Liver (tissue), 9 donors: Measurements from ENCODE around the gene ALPK3. TPM values are rescaled to one million over a fixed set of nuclear protein-coding genes. Genes with fewer than 3 reads are reported as not detected.

Experiments
- DNase-seq: peaks from one replicate; pipeline ENCODE4 v3.0.0-alpha.2; 2017; ENCODE audit warnings: low spot score
- H3K27ac ChIP-seq, 2 donors: one replicate each; pipeline ENCODE4 v1.7.0; 2013; ENCODE audit warnings: inconsistent platforms in 2 of 2, low read length in 2 of 2, control low read depth in 1 of 2, low read depth in 1 of 2, mild to moderate bottlenecking in 1 of 2
- H3K27me3 ChIP-seq, 4 donors: one replicate each; pipeline versions ENCODE4 v1.6.1 to v1.7.0; 2013; ENCODE audit warnings: low read length in 3 of 4, inconsistent platforms in 1 of 4, mild to moderate bottlenecking in 1 of 4, moderate library complexity in 1 of 4; ENCODE audit not compliant: control insufficient read depth in 4 of 4, insufficient read depth in 4 of 4
- H3K36me3 ChIP-seq, 4 donors: one replicate each; pipeline versions ENCODE4 v1.6.1 to v1.7.0; 2013; ENCODE audit warnings: low read length in 3 of 4, mild to moderate bottlenecking in 3 of 4, low read depth in 1 of 4, moderate library complexity in 1 of 4; ENCODE audit not compliant: control insufficient read depth in 4 of 4, insufficient read depth in 3 of 4
- H3K4me1 ChIP-seq, 4 donors: one replicate each; pipeline versions ENCODE4 v1.6.1 to v1.7.0; 2013; ENCODE audit warnings: low read length in 3 of 4, mild to moderate bottlenecking in 3 of 4, moderate library complexity in 1 of 4; ENCODE audit not compliant: control insufficient read depth in 4 of 4, insufficient read depth in 4 of 4
- H3K4me3 ChIP-seq, 3 donors: one replicate each; pipeline versions ENCODE4 v1.6.1 to v1.7.0; 2013; ENCODE audit warnings: low read length in 3 of 3, control low read depth in 1 of 3, low read depth in 1 of 3, mild to moderate bottlenecking in 1 of 3
- H3K9ac ChIP-seq, 2 donors: one replicate each; pipeline ENCODE4 v1.7.0; 2013; ENCODE audit warnings: low read length in 2 of 2, mild to moderate bottlenecking in 2 of 2, moderate library complexity in 2 of 2, control low read depth in 1 of 2, low read depth in 1 of 2
- H3K9me3 ChIP-seq, 4 donors: one replicate each; pipeline versions ENCODE4 v1.6.1 to v1.7.0; 2013; ENCODE audit warnings: low read length in 3 of 4; ENCODE audit not compliant: control insufficient read depth in 4 of 4
- ATF3 ChIP-seq: IDR thresholded peaks from 2 replicates; pipeline ENCODE4 v1.6.1; 2016; ENCODE audit warnings: antibody characterized with exemption
- CTCF ChIP-seq: fragments of 150-350 bp; IDR thresholded peaks from 2 replicates; pipeline ENCODE4 v1.5.1; 2017; ENCODE audit warnings: improper control_type of control experiment, low read depth, low read length; ENCODE audit not compliant: missing input control
- EGR1 ChIP-seq, 2 donors: IDR thresholded peaks; 2 replicates each; pipeline ENCODE4 v1.6.1; 2016 to 2018; ENCODE audit warnings: antibody characterized with exemption in 2 of 2, low read depth in 2 of 2
- FOXA1 ChIP-seq: IDR thresholded peaks from 2 replicates; pipeline ENCODE4 v1.6.1; 2016; ENCODE audit warnings: antibody characterized with exemption
- FOXA2 ChIP-seq: IDR thresholded peaks from 2 replicates; pipeline ENCODE4 v1.6.1; 2016; ENCODE audit warnings: antibody characterized with exemption
- GABPA ChIP-seq, 2 donors: IDR thresholded peaks in 1 of 2; conservative IDR thresholded peaks in 1 of 2; 2 replicates each; pipeline ENCODE4 v1.6.1; 2016; ENCODE audit warnings: antibody characterized with exemption in 2 of 2, mild to moderate bottlenecking in 1 of 2, moderate library complexity in 1 of 2
- HNF4A ChIP-seq, 2 donors: conservative IDR thresholded peaks; 2 replicates each; pipeline ENCODE4 v1.6.1; 2016; ENCODE audit warnings: antibody characterized with exemption in 2 of 2, mild to moderate bottlenecking in 2 of 2
- HNF4G ChIP-seq: IDR thresholded peaks from 2 replicates; pipeline ENCODE4 v1.6.1; 2016; ENCODE audit warnings: antibody characterized with exemption
- JUND ChIP-seq, 2 donors: IDR thresholded peaks; 2 replicates each; pipeline ENCODE4 v1.6.1; 2016; ENCODE audit warnings: antibody characterized with exemption in 2 of 2
- NR2F2 ChIP-seq: IDR thresholded peaks from 2 replicates; pipeline ENCODE4 v1.6.1; 2016; ENCODE audit warnings: antibody characterized with exemption
- RAD21 ChIP-seq, 2 donors: IDR thresholded peaks; 2 replicates each; pipeline ENCODE4 v1.6.1; 2016; ENCODE audit warnings: antibody characterized with exemption in 2 of 2, mild to moderate bottlenecking in 2 of 2
- RXRA ChIP-seq, 2 donors: IDR thresholded peaks; 2 replicates each; pipeline ENCODE4 v1.6.1; 2017 to 2018; ENCODE audit warnings: antibody characterized with exemption in 2 of 2, mild to moderate bottlenecking in 1 of 2
- SP1 ChIP-seq: IDR thresholded peaks from 2 replicates; pipeline ENCODE4 v1.6.1; 2018; ENCODE audit warnings: antibody characterized with exemption, mild to moderate bottlenecking
- TAF1 ChIP-seq: conservative IDR thresholded peaks from 2 replicates; pipeline ENCODE4 v1.6.1; 2016; ENCODE audit warnings: antibody characterized with exemption, mild to moderate bottlenecking
- YY1 ChIP-seq: IDR thresholded peaks from 2 replicates; pipeline ENCODE4 v1.6.1; 2016; ENCODE audit warnings: antibody characterized with exemption, mild to moderate bottlenecking
- ZBTB33 ChIP-seq: IDR thresholded peaks from 2 replicates; pipeline ENCODE4 v1.6.1; 2016; ENCODE audit warnings: antibody characterized with exemption
- WGBS: extraction: QIAGEN DNeasy Blood & Tissue Kit; methylation state at CpG from one replicate; pipeline ENCODE4 v1.1.7; 2013; 5-methylcytosine and 5-hydroxymethylcytosine counted together
- polyA plus RNA-seq, 2 donors: library from polyadenylated mRNA; stranded (reverse) in 1 of 2; unstranded in 1 of 2; fragments of 200-250 nt in 1 of 2; fragments of >200 nt in 1 of 2; fragmentation: Nextera tagmentation in 1 of 2; extraction: Ambion mirVana in 1 of 2; gene quantifications; one replicate each; pipeline versions ENCODE4 v1.2.1 to v1.2.3, GENCODE V29; 2013 to 2015
- total RNA-seq, 2 donors: library from RNA; depleted of rRNA; stranded (reverse); fragments of >200 nt; gene quantifications; one replicate each; pipeline ENCODE4 v1.2.3, GENCODE V29; 2014
- TF ChIP-seq, protein P1 (sequence below): IDR thresholded peaks from 2 replicates; pipeline ENCODE4 v1.6.1; 2016; ENCODE audit warnings: antibody characterized with exemption, mild to moderate bottlenecking
- TF ChIP-seq, protein P2 (sequence below): IDR thresholded peaks from 2 replicates; pipeline ENCODE4 v1.6.1; 2016; ENCODE audit warnings: antibody characterized with exemption
- donor health status: healthy.
- donor health status: healthy.
- donor health status: healthy.
- donor health status: healthy.
- donor health status: healthy.

The ALPK3 gene
- total and polyA plus RNA-seq, 4 donors: 0.96 to 10.0 (median 2.8) TPM

GRCh38 chr15:84836844-84837243 is 19.7 kb downstream of the ALPK3 start:
- Histone ChIP-seq H3K36me3 (no peaks in the 10 kb centered on the region), H3K9ac (no peak overlapping the region), H3K27me3 (no peaks in the 10 kb centered on the region), H3K4me1 (peaks cover 2 to 28% (median 19%) of the 10 kb centered on the region in 4 donors), H3K4me3 (no peak overlapping the region), H3K9me3 (no peaks in the 10 kb centered on the region), H3K27ac (no peak overlapping the region)
- WGBS: 88% methylated on average over 1 of the region's 1 CpG
- DNase-seq: no peak
- no peak for TF ChIP-seq YY1
- no peak for TF ChIP-seq HNF4G
- TF ChIP-seq HNF4A (conservative IDR thresholded peaks at IDR 0.05): no peak
- no peak for TF ChIP-seq ZBTB33
- no peak for TF ChIP-seq SP1

DNA sequence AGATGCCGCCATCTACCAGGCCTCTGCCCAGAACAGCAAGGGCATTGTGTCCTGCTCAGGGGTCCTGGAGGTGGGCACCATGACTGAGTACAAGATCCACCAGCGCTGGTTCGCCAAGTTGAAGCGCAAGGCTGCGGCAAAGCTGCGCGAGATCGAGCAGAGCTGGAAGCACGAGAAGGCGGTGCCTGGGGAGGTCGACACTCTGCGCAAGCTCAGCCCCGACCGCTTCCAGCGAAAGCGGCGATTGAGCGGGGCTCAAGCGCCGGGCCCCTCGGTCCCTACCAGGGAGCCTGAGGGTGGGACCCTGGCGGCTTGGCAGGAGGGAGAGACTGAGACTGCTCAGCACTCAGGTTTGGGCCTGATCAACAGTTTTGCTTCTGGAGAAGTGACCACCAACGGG is 22.6 kb downstream of the ALPK3 start:
- no peak for DNase-seq
- H3K4me3 ChIP-seq: no peak overlapping the region
- 98% methylated on average over 23 of the region's 23 CpGs for WGBS

More for the DNA sequence above, 22.6 kb downstream of the ALPK3 start:
- peak overlapping the region; percentile 90 to 93 for H3K27ac ChIP-seq
- H3K36me3 ChIP-seq: no peaks in the 10 kb centered on the region
- no peak overlapping the region for H3K9ac ChIP-seq
- H3K27me3 ChIP-seq: no peaks in the 10 kb centered on the region
- TF ChIP-seq ATF3 (no peak), HNF4G (no peak), EGR1 (IDR thresholded peaks at IDR 0.05; ENCODE audit: low read depth in 2 of 2) (no peak), SP1 (no peak), YY1 (no peak), JUND (IDR thresholded peaks at IDR 0.05) (no peak), FOXA1 (no peak), HNF4A (conservative IDR thresholded peaks at IDR 0.05) (no peak), CTCF (no peak), FOXA2 (no peak), GABPA (IDR thresholded peaks at IDR 0.05 in 1 of 2, conservative IDR thresholded peaks at IDR 0.05 in 1 of 2) (no peak), ZBTB33 (no peak), NR2F2 (no peak), RAD21 (IDR thresholded peaks at IDR 0.05) (no peak), TAF1 (no peak), RXRA (IDR thresholded peaks at IDR 0.05) (no peak)
- TF ChIP-seq, protein P1, sequence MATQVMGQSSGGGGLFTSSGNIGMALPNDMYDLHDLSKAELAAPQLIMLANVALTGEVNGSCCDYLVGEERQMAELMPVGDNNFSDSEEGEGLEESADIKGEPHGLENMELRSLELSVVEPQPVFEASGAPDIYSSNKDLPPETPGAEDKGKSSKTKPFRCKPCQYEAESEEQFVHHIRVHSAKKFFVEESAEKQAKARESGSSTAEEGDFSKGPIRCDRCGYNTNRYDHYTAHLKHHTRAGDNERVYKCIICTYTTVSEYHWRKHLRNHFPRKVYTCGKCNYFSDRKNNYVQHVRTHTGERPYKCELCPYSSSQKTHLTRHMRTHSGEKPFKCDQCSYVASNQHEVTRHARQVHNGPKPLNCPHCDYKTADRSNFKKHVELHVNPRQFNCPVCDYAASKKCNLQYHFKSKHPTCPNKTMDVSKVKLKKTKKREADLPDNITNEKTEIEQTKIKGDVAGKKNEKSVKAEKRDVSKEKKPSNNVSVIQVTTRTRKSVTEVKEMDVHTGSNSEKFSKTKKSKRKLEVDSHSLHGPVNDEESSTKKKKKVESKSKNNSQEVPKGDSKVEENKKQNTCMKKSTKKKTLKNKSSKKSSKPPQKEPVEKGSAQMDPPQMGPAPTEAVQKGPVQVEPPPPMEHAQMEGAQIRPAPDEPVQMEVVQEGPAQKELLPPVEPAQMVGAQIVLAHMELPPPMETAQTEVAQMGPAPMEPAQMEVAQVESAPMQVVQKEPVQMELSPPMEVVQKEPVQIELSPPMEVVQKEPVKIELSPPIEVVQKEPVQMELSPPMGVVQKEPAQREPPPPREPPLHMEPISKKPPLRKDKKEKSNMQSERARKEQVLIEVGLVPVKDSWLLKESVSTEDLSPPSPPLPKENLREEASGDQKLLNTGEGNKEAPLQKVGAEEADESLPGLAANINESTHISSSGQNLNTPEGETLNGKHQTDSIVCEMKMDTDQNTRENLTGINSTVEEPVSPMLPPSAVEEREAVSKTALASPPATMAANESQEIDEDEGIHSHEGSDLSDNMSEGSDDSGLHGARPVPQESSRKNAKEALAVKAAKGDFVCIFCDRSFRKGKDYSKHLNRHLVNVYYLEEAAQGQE: no peak
- TF ChIP-seq, protein P2, sequence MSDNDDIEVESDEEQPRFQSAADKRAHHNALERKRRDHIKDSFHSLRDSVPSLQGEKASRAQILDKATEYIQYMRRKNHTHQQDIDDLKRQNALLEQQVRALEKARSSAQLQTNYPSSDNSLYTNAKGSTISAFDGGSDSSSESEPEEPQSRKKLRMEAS: no peak
- H3K4me1 ChIP-seq: peaks cover 3 to 31% (median 18%) of the 10 kb centered on the region in 4 donors
- H3K9me3 ChIP-seq: no peaks in the 10 kb centered on the region
